Measurements from ENCODE around the gene PARS2. TPM values are rescaled to one million over a fixed set of nuclear protein-coding genes. Genes with fewer than 3 reads are reported as not detected.
A peak's percentile ranks its signal among the peaks of the same experiment; 100 is the strongest.

Gene PARS2
- total RNA-seq, 6 experiments from 2014 or later: 3.3 to 4.2 (median 3.6) TPM

- Mint-ChIP-seq H3K4me1 (ENCODE audit: low read depth) (peaks cover 20% of the 10 kb centered on the region), H3K27me3 (ENCODE audit: insufficient read depth) (peaks cover 15% of the 10 kb centered on the region), H3K9me3 (no peaks in the 10 kb centered on the region), H3K36me3 (ENCODE audit: low read depth) (no peaks in the 10 kb centered on the region), H3K27ac (no peak overlapping the region), H3K4me3 (no peak overlapping the region)
- TF ChIP-seq CTCF (IDR thresholded peaks at IDR 0.05): no peak
- DNase-seq: no peak
Observed at GRCh38 chr1:54811739-54812655, 47.7 kb upstream of the PARS2 start.

- H3K4me1 Mint-ChIP-seq (ENCODE audit: low read depth): peaks cover 21% of the 10 kb centered on the region
- H3K36me3 Mint-ChIP-seq (ENCODE audit: low read depth): no peaks in the 10 kb centered on the region
- DNase-seq: no peak
- no peak for TF ChIP-seq CTCF (IDR thresholded peaks at IDR 0.05)
- H3K4me3 Mint-ChIP-seq: no peak overlapping the region
- peaks cover 7% of the 10 kb centered on the region for H3K27me3 Mint-ChIP-seq (ENCODE audit: insufficient read depth)
- H3K9me3 Mint-ChIP-seq: no peaks in the 10 kb centered on the region
- H3K27ac Mint-ChIP-seq: no peak overlapping the region
Observed at GRCh38 chr1:54811066-54811465, 46.7 kb upstream of the PARS2 start.

- H3K27me3 Mint-ChIP-seq (ENCODE audit: insufficient read depth): peaks cover 6% of the 10 kb centered on the region
- peak; percentile 84 for TF ChIP-seq CTCF (IDR thresholded peaks at IDR 0.05)
- peaks cover 24% of the 10 kb centered on the region for H3K4me1 Mint-ChIP-seq (ENCODE audit: low read depth)
- no peak overlapping the region for H3K4me3 Mint-ChIP-seq
- H3K9me3 Mint-ChIP-seq: no peaks in the 10 kb centered on the region
- DNase-seq: peak; percentile 46
- H3K36me3 Mint-ChIP-seq (ENCODE audit: low read depth): no peaks in the 10 kb centered on the region
- no peak overlapping the region for H3K27ac Mint-ChIP-seq
Observed at GRCh38 chr1:54810153-54810942, 46.0 kb upstream of the PARS2 start.

GRCh38 chr1:54809496-54810074, 45.3 kb upstream of the PARS2 start:
- H3K4me1 Mint-ChIP-seq (ENCODE audit: low read depth): peaks cover 32% of the 10 kb centered on the region
- no peaks in the 10 kb centered on the region for H3K9me3 Mint-ChIP-seq
- DNase-seq: no peak
- no peak for TF ChIP-seq CTCF (IDR thresholded peaks at IDR 0.05)
- H3K4me3 Mint-ChIP-seq: no peak overlapping the region
- no peak overlapping the region for H3K27ac Mint-ChIP-seq
- H3K27me3 Mint-ChIP-seq (ENCODE audit: insufficient read depth): peaks cover 4% of the 10 kb centered on the region
- no peaks in the 10 kb centered on the region for H3K36me3 Mint-ChIP-seq (ENCODE audit: low read depth)

- no peak overlapping the region for H3K27ac Mint-ChIP-seq
- TF ChIP-seq CTCF (IDR thresholded peaks at IDR 0.05): peak; percentile 47; the same call in 1 of the 2 replicates
Observed at GRCh38 chr1:54808443-54809207, 44.3 kb upstream of the PARS2 start.

More at GRCh38 chr1:54808443-54809207, 44.3 kb upstream of the PARS2 start:
- Mint-ChIP-seq H3K4me3 (no peak overlapping the region), H3K9me3 (no peaks in the 10 kb centered on the region), H3K36me3 (ENCODE audit: low read depth) (no peaks in the 10 kb centered on the region), H3K27me3 (ENCODE audit: insufficient read depth) (peaks cover 5% of the 10 kb centered on the region), H3K4me1 (ENCODE audit: low read depth) (peaks cover 42% of the 10 kb centered on the region)
- no peak for DNase-seq
